K562 treated with DMSO at 1 percent for 12 hours (cell line): ENCODE measurements around the gene FBXO47. TPM values are rescaled to one million over a fixed set of nuclear protein-coding genes. Genes with fewer than 3 reads are reported as not detected.

Experiments
- total RNA-seq: library from RNA; unstranded; fragments of 300-600 nt; gene quantifications from 2 replicates; pipeline ENCODE4 v1.2.3, GENCODE V29; 2022; ENCODE audit not compliant: insufficient read depth

FBXO47 gene, protein sequence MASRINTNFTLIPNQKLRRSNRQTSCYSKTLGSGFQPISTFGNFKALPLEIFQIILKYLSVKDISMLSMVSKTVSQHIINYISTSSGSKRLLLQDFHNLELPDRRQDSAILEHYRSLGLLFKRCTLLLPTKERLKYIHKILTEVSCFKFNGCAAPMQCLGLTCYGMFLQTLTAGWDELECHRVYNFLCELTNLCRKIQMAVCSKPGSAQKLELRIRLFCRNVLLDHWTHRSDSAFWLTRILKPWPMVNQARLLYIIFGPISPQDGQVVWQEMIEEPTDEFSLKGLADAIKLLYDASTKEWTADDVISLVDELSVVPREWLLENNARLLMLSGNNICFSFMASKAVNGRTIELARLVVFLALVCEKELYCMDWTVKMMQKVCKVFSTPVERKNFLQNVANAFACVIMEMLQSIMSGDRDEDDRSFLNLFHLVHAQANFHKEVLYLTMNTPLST
- total RNA-seq, result not detected in 2 replicates

DNA sequence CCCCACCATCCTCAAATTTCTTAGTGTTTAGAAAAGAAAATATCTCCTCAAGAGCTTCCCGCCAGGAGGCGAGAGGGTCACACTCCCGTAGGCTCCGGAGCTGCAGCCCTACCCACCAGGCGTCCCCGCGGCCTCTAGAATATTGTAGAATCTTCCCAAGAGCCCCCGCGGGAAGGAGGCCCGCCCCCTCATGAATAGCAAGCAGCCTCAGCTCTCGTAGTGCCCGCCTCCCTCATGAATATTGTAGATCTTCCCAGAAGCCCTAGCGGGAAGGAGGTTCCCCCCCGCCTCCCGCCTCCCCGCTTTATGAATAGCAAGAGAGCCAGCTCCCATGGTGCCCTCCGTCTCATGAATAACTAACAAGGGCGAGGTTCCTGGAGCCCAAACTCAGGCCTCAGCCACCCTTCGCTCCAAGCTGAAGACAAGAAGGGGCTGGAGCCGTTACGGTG is at the start of gene FBXO47:
Gene FBXO47, minus strand, starts transcription at position 114 of the 449 bp plus-strand sequence. CDS start 4,378 bp downstream, outside the sequence.

DNA sequence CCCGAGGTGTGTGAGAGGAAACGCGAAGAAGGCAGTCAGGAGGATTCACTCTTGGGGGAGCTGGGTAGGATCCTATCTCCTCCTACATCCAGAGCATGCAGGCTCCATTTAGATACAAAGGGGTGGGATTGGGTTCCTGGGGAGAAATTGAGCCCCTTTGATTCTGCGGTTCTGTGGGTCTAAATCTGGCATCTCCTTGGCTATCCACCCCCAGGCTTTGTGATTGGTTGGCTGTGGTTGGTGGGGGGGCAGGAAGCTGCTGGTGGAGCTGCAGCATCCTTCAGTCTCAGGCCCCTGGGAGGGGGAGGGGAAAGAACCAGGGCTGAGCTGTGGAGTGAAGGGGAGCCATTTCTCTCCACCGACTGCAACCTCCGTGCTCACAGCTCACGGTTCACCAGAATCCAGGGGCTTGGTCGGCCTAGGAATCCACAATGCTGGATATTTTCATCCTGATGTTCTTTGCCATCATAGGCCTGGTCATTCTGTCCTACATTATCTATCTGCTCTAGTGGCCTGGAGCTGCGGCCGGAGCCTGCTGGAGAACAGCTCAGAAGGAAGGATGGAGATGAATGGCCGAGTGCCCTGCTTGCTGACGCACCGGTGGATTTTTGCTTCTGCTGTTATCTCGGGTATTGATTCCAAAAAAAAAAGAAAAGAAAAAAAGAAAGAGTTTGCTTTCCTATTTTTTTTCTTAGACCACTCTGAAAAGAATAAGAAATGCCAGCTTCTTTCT is 41.8 kb downstream of the FBXO47 start, which contains the start of gene LASP1NB:
Gene LASP1NB, plus strand, starts transcription at position 352 of the 733 bp plus-strand sequence.

Other genes with a start within 250 kb of the FBXO47 start
- gene CISD3, start 237.1 kb downstream of the FBXO47 start, total RNA-seq, result 16.0 and 22.7 TPM in 2 replicates
- gene PCGF2, start 219.1 kb downstream of the FBXO47 start, total RNA-seq, result 14.9 and 27.4 TPM in 2 replicates
- 416 and 604 TPM in 2 replicates for gene PSMB3, start 214.7 kb downstream of the FBXO47 start, total RNA-seq
- gene PIP4K2B, start 167.8 kb downstream of the FBXO47 start, total RNA-seq, result 12.0 and 34.9 TPM in 2 replicates
- 9.0 and 13.9 TPM in 2 replicates for gene CWC25, start 142.1 kb downstream of the FBXO47 start, total RNA-seq
- 2,823 and 3,691 TPM in 2 replicates for gene RPL23, start 113.7 kb downstream of the FBXO47 start, total RNA-seq
- 85.3 and 158 TPM in 2 replicates for gene LASP1, start 97.3 kb downstream of the FBXO47 start, total RNA-seq
- not detected in 2 replicates for gene PLXDC1, start 184.2 kb upstream of the FBXO47 start, total RNA-seq
- not detected in 2 replicates for gene ARL5C, start 198.8 kb upstream of the FBXO47 start, total RNA-seq
- 0.98 and 1.6 TPM in 2 replicates for gene CACNB1, start 230.3 kb upstream of the FBXO47 start, total RNA-seq
- 4,112 and 5,079 TPM in 2 replicates for gene RPL19, start 232.9 kb upstream of the FBXO47 start, total RNA-seq